MM.1S (cell line): Measurements from ENCODE around the gene ENOX2.

ENCODE experiments used
- DNase-seq: peaks from one replicate; pipeline ENCODE4 v3.0.0-alpha.2; 2015
- H2AFZ ChIP-seq: fragments of 300-600 bp; sonication (generic); 2 replicates; pipeline ENCODE4 v1.6.0; 2016; ENCODE audit warnings: antibody characterized with exemption, low read length
- H3F3A ChIP-seq: fragments of 300-600 bp; sonication (generic); 2 replicates; pipeline ENCODE4 v1.6.1; 2016; ENCODE audit warnings: mild to moderate bottlenecking, antibody characterized with exemption, low read length, moderate library complexity, mixed read lengths; ENCODE audit not compliant: insufficient read depth
- H3K27ac ChIP-seq: fragments of 300-600 bp; sonication (generic); 2 replicates; pipeline ENCODE4 v1.5.1; 2016; ENCODE audit warnings: mild to moderate bottlenecking, low read length
- H3K27me3 ChIP-seq: fragments of 300-600 bp; sonication (generic); replicated peaks from 2 replicates; pipeline ENCODE4 v1.6.0; 2016; ENCODE audit warnings: low read length; ENCODE audit not compliant: insufficient read depth
- H3K36me3 ChIP-seq: fragments of 300-600 bp; sonication (generic); replicated peaks from 2 replicates; pipeline ENCODE4 v1.6.1; 2016; ENCODE audit warnings: mild to moderate bottlenecking, low read length, mixed read lengths; ENCODE audit not compliant: insufficient read depth
- H3K4me1 ChIP-seq: fragments of 300-600 bp; sonication (generic); 2 replicates; pipeline ENCODE4 v1.6.1; 2016; ENCODE audit warnings: low read length, mixed read lengths
- H3K4me2 ChIP-seq: fragments of 300-600 bp; sonication (generic); 2 replicates; pipeline ENCODE4 v1.6.0; 2016; ENCODE audit warnings: low read depth, low read length
- H3K4me3 ChIP-seq: fragments of 300-600 bp; sonication (generic); 2 replicates; pipeline ENCODE4 v1.5.1; 2016; ENCODE audit warnings: low read length, mixed read lengths
- H3K79me2 ChIP-seq: fragments of 300-600 bp; sonication (generic); 2 replicates; pipeline ENCODE4 v1.6.1; 2016; ENCODE audit warnings: mixed run types, low read length, mixed read lengths
- H3K9ac ChIP-seq: fragments of 300-600 bp; sonication (generic); 2 replicates; pipeline ENCODE4 v1.6.1; 2016; ENCODE audit warnings: low read length, mixed read lengths
- H3K9me2 ChIP-seq: fragments of 300-600 bp; sonication (generic); replicated peaks from 2 replicates; pipeline ENCODE4 v1.6.1; 2016; ENCODE audit warnings: mild to moderate bottlenecking, low read length, mixed read lengths; ENCODE audit not compliant: insufficient read depth
- H3K9me3 ChIP-seq: fragments of 300-600 bp; sonication (generic); replicated peaks from 2 replicates; pipeline ENCODE4 v1.6.1; 2016; ENCODE audit warnings: mild to moderate bottlenecking, low read length, mixed read lengths; ENCODE audit not compliant: insufficient read depth
- H4K20me1 ChIP-seq: fragments of 300-600 bp; sonication (generic); 2 replicates; pipeline ENCODE4 v1.6.1; 2016; ENCODE audit warnings: mild to moderate bottlenecking, low read length, moderate library complexity, mixed read lengths; ENCODE audit not compliant: insufficient read depth
- CTCF ChIP-seq: fragments of 300-600 bp; sonication (generic); IDR thresholded peaks from 2 replicates; pipeline ENCODE4 v1.5.1; 2016; ENCODE audit warnings: antibody characterized with exemption, low read length, mixed read lengths
- EZH2 ChIP-seq: fragments of 300-600 bp; sonication (generic); optimal IDR thresholded peaks from 2 replicates; pipeline ENCODE3; 2017; ENCODE audit warnings: low read depth, mild to moderate bottlenecking, antibody characterized with exemption, low read length, mixed read lengths
- EZH2phosphoT487 ChIP-seq: fragments of 300-600 bp; sonication (generic); IDR thresholded peaks from 2 replicates; pipeline ENCODE4 v1.6.1; 2018; ENCODE audit warnings: antibody characterized with exemption, low read length

ENOX2 gene

DNA sequence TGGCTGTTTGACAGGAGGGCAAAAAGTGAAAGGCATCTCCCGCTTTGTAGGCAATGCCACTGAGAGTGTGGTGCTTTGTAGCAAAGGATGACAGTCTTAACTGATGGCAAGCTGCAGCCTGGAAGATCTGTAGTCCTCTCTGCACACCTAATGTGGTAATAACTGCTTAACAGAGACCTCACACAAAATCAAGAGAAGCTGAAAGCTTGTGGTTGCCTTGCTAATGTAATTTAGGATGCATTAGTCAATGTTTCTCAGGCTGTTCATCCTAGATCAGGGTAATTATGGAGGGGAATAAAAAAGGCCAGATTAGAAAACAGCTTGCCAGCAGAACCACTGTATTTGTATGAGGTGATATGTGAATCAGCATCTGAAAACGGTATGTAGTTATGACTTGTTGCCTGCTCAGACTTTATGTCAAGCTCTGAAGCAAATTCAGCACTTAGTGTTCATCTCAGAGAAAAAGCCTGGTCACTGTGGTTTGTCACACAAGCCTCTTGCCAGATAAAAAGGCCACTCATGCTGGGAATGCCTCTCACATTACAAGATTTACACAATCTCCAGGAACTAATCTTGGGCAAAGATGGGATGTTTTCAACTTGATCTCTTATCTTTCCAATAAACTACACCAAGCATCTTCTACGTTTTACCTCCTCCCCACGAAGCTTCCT lies 130.8 kb downstream of the ENOX2 start:
- Histone ChIP-seq H3F3A (no peaks in the 10 kb centered on the region), H2AFZ (no peak overlapping the region), H3K4me2 (no peak overlapping the region), H3K79me2 (no peaks in the 10 kb centered on the region), H4K20me1 (no peaks in the 10 kb centered on the region), H3K4me1 (no peaks in the 10 kb centered on the region), H3K4me3 (no peak overlapping the region), H3K9me2 (no peaks in the 10 kb centered on the region), H3K36me3 (no peaks in the 10 kb centered on the region), H3K27me3 (no peaks in the 10 kb centered on the region), H3K9ac (no peak overlapping the region), H3K9me3 (no peaks in the 10 kb centered on the region), H3K27ac (no peak overlapping the region)
- no peak for TF ChIP-seq CTCF
- no peak for TF ChIP-seq EZH2phosphoT487
- no peak for TF ChIP-seq EZH2
- DNase-seq = no peak

DNA sequence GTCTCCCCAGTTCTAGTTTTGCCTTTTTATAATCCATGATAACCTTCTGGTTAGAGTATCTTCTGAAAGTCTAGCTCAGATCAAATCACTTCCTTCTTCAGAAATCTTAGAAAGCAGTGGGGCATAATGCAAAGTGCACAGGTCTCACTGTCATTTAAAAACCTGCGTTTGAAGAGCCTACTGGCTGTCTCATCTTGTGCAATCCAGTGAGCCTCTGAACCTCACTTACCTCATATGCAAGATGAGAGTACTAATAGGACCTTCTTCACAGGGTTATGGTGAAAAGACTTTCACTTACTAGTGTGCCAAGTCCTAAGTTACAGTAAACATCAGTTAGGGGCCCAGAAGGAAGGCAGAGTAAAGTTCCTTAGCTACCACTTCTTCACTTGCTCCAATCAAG lies 131.4 kb downstream of the ENOX2 start:
- H2AFZ ChIP-seq = no peak overlapping the region
- no peak overlapping the region for H3K27ac ChIP-seq
- no peaks in the 10 kb centered on the region for H4K20me1 ChIP-seq
- DNase-seq = no peak
- no peaks in the 10 kb centered on the region for H3K27me3 ChIP-seq
- no peaks in the 10 kb centered on the region for H3K9me3 ChIP-seq
- TF ChIP-seq EZH2phosphoT487 (no peak), EZH2 (no peak), CTCF (no peak)
- no peaks in the 10 kb centered on the region for H3K9me2 ChIP-seq
- no peak overlapping the region for H3K4me2 ChIP-seq
- H3K9ac ChIP-seq = no peak overlapping the region
- H3K4me1 ChIP-seq = no peaks in the 10 kb centered on the region
- H3F3A ChIP-seq = no peaks in the 10 kb centered on the region
- no peaks in the 10 kb centered on the region for H3K36me3 ChIP-seq
- no peaks in the 10 kb centered on the region for H3K79me2 ChIP-seq
- no peak overlapping the region for H3K4me3 ChIP-seq

- no peak for DNase-seq
- H3K4me3 ChIP-seq = no peak overlapping the region
Measured at GRCh38 chrX:130771230-130771629, 131.8 kb downstream of the ENOX2 start.

More at GRCh38 chrX:130771230-130771629, 131.8 kb downstream of the ENOX2 start:
- no peaks in the 10 kb centered on the region for H3K36me3 ChIP-seq
- no peaks in the 10 kb centered on the region for H3K79me2 ChIP-seq
- H3K4me1 ChIP-seq = no peaks in the 10 kb centered on the region
- H3K9me3 ChIP-seq = no peaks in the 10 kb centered on the region
- no peak overlapping the region for H2AFZ ChIP-seq
- H3K27me3 ChIP-seq = no peaks in the 10 kb centered on the region
- no peak overlapping the region for H3K4me2 ChIP-seq
- H3K27ac ChIP-seq = no peak overlapping the region
- no peaks in the 10 kb centered on the region for H4K20me1 ChIP-seq
- no peaks in the 10 kb centered on the region for H3F3A ChIP-seq
- no peak overlapping the region for H3K9ac ChIP-seq
- H3K9me2 ChIP-seq = no peaks in the 10 kb centered on the region
- TF ChIP-seq EZH2 (no peak), EZH2phosphoT487 (no peak), CTCF (no peak)
